NCI-H774 (cell line): ENCODE data around the gene TBC1D1.

Source experiments
- DNase-seq: peaks from one replicate; lab custom pipeline; 2025; lab: John Stamatoyannopoulos, UW

TBC1D1 gene

GRCh38 chr4:37991623-37992410 is 100.9 kb downstream of the TBC1D1 start:
- no peak for DNase-seq

- no peak for DNase-seq
These were observed 102.9 kb downstream of the TBC1D1 start for GRCh38 chr4:37993806-37994205.

- no peak for DNase-seq
These were observed 103.7 kb downstream of the TBC1D1 start for GRCh38 chr4:37994569-37994968.

GRCh38 chr4:37995299-37995821 is 104.5 kb downstream of the TBC1D1 start:
- DNase-seq = no peak

GRCh38 chr4:37995981-37996775 is 105.3 kb downstream of the TBC1D1 start:
- DNase-seq = no peak

GRCh38 chr4:37998226-37998625 is 107.3 kb downstream of the TBC1D1 start:
- no peak for DNase-seq

GRCh38 chr4:37999000-37999716 is 108.3 kb downstream of the TBC1D1 start:
- DNase-seq = peak; percentile 79

GRCh38 chr4:37999965-38000364 is 109.1 kb downstream of the TBC1D1 start:
- DNase-seq = no peak

- no peak for DNase-seq
These were observed 111.0 kb downstream of the TBC1D1 start for GRCh38 chr4:38001927-38002326.

GRCh38 chr4:38002451-38003071 is 111.7 kb downstream of the TBC1D1 start:
- no peak for DNase-seq

GRCh38 chr4:38003102-38003501 is 112.2 kb downstream of the TBC1D1 start:
- no peak for DNase-seq

GRCh38 chr4:38003628-38004027 is 112.7 kb downstream of the TBC1D1 start:
- DNase-seq = no peak

GRCh38 chr4:38004062-38004461 is 113.2 kb downstream of the TBC1D1 start:
- DNase-seq = no peak

GRCh38 chr4:38004887-38005286 is 114.0 kb downstream of the TBC1D1 start:
- no peak for DNase-seq

- DNase-seq = no peak
These were observed 114.8 kb downstream of the TBC1D1 start for GRCh38 chr4:38005637-38006036.

GRCh38 chr4:38007645-38008044 is 116.8 kb downstream of the TBC1D1 start:
- DNase-seq = no peak

GRCh38 chr4:38008571-38009021 is 117.7 kb downstream of the TBC1D1 start:
- DNase-seq = no peak

- no peak for DNase-seq
These were observed 118.5 kb downstream of the TBC1D1 start for GRCh38 chr4:38009421-38009820.

- DNase-seq = no peak
These were observed 119.1 kb downstream of the TBC1D1 start for GRCh38 chr4:38009949-38010348.

GRCh38 chr4:38011511-38012162 is 120.8 kb downstream of the TBC1D1 start:
- DNase-seq = no peak
